ENCODE results near the gene PRSS27. TPM values are rescaled to one million over a fixed set of nuclear protein-coding genes. Genes with fewer than 3 reads are reported as not detected.

PRSS27 gene
- total and polyA plus RNA-seq, 12 donors = 0.11 to 0.75 (median 0.44) TPM; not detected in 1

DNA sequence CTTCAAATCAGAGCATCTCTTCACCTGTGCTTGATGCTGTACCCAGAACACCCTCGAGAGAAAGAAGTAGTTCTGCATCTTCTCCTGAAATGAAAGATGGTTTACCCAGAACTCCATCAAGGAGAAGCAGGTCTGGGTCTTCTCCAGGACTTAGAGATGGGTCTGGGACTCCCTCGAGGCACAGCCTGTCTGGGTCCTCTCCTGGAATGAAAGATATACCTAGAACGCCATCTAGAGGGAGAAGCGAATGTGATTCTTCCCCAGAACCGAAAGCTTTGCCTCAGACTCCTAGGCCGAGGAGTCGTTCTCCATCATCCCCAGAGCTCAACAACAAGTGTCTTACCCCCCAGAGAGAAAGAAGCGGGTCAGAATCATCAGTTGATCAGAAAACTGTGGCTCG is 44.7 kb upstream of the PRSS27 start:
- intact Hi-C loops (cut with DNase I) = no loop called here
- H3K9me3 ChIP-seq = no peaks in the 10 kb centered on the region
- TF ChIP-seq, protein P1, sequence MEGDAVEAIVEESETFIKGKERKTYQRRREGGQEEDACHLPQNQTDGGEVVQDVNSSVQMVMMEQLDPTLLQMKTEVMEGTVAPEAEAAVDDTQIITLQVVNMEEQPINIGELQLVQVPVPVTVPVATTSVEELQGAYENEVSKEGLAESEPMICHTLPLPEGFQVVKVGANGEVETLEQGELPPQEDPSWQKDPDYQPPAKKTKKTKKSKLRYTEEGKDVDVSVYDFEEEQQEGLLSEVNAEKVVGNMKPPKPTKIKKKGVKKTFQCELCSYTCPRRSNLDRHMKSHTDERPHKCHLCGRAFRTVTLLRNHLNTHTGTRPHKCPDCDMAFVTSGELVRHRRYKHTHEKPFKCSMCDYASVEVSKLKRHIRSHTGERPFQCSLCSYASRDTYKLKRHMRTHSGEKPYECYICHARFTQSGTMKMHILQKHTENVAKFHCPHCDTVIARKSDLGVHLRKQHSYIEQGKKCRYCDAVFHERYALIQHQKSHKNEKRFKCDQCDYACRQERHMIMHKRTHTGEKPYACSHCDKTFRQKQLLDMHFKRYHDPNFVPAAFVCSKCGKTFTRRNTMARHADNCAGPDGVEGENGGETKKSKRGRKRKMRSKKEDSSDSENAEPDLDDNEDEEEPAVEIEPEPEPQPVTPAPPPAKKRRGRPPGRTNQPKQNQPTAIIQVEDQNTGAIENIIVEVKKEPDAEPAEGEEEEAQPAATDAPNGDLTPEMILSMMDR (IDR thresholded peaks at IDR 0.05) = no peak
- H3K27ac ChIP-seq = no peak overlapping the region
- no peak overlapping the region for H3K4me3 ChIP-seq
- peaks cover 10 to 100% (median 95%) of the 10 kb centered on the region in 9 donors for H3K36me3 ChIP-seq
- peaks cover 0 to 29% (median 12%) of the 10 kb centered on the region in 9 donors for H3K4me1 ChIP-seq
- ATAC-seq = no peak
- H3K27me3 ChIP-seq = no peaks in the 10 kb centered on the region
- WGBS, 2 donors = 96 to 98% methylated on average over 9 of the region's 9 CpGs
- DNase-seq = no peak

DNA sequence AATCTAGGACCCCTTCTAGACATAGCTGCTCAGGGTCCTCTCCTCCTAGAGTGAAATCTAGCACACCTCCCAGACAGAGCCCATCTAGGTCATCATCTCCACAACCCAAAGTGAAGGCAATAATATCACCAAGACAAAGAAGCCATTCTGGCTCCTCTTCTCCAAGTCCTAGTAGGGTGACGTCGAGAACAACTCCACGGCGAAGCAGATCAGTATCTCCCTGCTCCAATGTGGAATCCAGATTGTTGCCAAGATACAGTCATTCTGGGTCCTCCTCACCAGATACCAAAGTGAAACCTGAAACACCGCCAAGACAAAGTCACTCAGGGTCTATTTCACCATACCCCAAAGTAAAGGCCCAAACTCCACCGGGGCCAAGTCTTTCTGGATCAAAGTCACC is 43.1 kb upstream of the PRSS27 start:
- intact Hi-C loops (cut with DNase I) = no loop called here
- DNase-seq (no peak), ATAC-seq (no peak)
- Histone ChIP-seq H3K27me3 (no peaks in the 10 kb centered on the region), H3K9me3 (no peaks in the 10 kb centered on the region), H3K27ac (no peak overlapping the region), H3K4me3 (no peak overlapping the region), H3K4me1 (peaks cover 0 to 14% (median 11%) of the 10 kb centered on the region in 9 donors), H3K36me3 (peaks cover 15 to 100% (median 95%) of the 10 kb centered on the region in 9 donors)
- TF ChIP-seq, protein P1 (IDR thresholded peaks at IDR 0.05) = no peak
- WGBS, 2 donors = 94 to 97% methylated on average over 6 of the region's 6 CpGs

DNA sequence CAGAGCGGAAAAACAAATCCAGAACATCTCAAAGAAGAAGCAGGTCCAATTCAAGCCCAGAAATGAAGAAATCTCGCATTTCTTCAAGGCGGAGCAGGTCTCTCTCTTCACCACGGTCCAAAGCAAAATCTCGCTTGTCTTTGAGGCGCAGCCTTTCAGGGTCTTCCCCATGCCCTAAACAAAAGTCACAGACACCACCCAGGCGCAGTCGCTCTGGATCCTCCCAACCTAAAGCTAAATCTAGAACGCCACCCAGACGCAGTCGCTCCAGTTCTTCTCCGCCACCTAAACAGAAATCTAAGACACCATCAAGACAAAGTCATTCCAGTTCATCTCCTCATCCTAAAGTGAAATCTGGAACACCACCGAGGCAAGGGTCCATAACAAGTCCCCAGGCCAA is 42.7 kb upstream of the PRSS27 start:
- ATAC-seq = no peak
- intact Hi-C loops (cut with DNase I) = no loop called here

DNA sequence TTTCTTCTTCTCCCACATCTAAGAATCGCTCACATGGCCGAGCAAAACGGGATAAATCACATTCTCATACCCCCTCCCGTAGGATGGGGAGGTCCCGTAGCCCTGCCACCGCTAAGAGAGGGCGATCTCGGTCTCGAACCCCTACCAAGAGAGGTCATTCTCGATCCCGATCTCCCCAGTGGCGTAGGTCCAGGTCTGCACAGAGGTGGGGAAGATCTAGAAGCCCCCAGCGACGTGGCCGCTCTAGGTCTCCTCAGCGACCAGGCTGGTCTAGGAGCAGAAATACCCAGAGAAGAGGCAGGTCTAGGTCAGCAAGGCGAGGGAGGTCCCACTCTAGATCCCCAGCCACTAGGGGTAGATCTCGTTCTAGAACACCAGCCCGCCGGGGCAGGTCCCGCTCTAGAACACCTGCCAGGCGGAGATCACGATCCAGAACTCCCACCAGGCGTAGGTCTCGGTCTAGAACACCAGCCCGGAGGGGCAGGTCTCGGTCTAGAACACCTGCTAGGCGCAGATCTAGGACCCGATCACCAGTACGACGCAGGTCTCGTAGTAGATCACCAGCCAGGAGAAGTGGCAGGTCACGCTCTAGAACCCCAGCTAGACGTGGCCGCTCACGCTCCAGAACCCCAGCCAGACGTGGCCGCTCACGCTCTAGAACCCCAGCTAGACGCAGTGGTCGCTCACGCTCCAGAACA is 42.0 kb upstream of the PRSS27 start:
- no peak for DNase-seq
- intact Hi-C loops (cut with DNase I) = no loop called here
- ATAC-seq = peak in 2 of 8 donors; percentile 8 to 15
- Histone ChIP-seq H3K27ac (no peak overlapping the region), H3K4me3 (no peak overlapping the region), H3K9me3 (no peaks in the 10 kb centered on the region), H3K4me1 (peaks cover 3 to 15% (median 8%) of the 10 kb centered on the region in 9 donors), H3K36me3 (peaks cover 13 to 100% (median 95%) of the 10 kb centered on the region in 9 donors), H3K27me3 (no peaks in the 10 kb centered on the region)
- WGBS, 2 donors = 98% methylated on average over 42 of the region's 42 CpGs
- TF ChIP-seq, protein P1 (IDR thresholded peaks at IDR 0.05) = no peak

More for the DNA sequence above, 42.7 kb upstream of the PRSS27 start:
- Histone ChIP-seq H3K27ac (no peak overlapping the region), H3K4me3 (no peak overlapping the region), H3K9me3 (no peaks in the 10 kb centered on the region), H3K4me1 (peaks cover 0 to 15% (median 9%) of the 10 kb centered on the region in 9 donors), H3K36me3 (peaks cover 15 to 100% (median 95%) of the 10 kb centered on the region in 9 donors), H3K27me3 (no peaks in the 10 kb centered on the region)
- WGBS, 2 donors = 97 to 98% methylated on average over 13 of the region's 13 CpGs
- TF ChIP-seq, protein P1 (IDR thresholded peaks at IDR 0.05) = no peak
- DNase-seq = no peak

Data from heart right ventricle (tissue), 16 donors.